H1 (cell line): ENCODE data around the gene CACNA1D. TPM values are rescaled to one million over a fixed set of nuclear protein-coding genes. Genes with fewer than 3 reads are reported as not detected.

Experiments
- CTCF ChIA-PET: fragments of 300-600 bp; sonication (Branson Sonifier 250); formaldehyde crosslinking; loops from one replicate; lab custom pipeline; 2021; ENCODE audit not compliant: partially characterized antibody; lab: Charles Lee
- POLR2A ChIA-PET: fragments of 300-600 bp; sonication (Branson Sonifier 250); formaldehyde crosslinking; loops from one replicate; lab custom pipeline; 2021; ENCODE audit warnings: inconsistent platforms; ENCODE audit not compliant: partially characterized antibody; lab: Charles Lee
- DNase-seq, 2 experiments: peaks; one replicate each; pipeline versions ENCODE4 v3.0.0 to v3.0.0-alpha.2; 2010 to 2022; ENCODE audit warnings: low spot score in 2 of 2, low read depth in 1 of 2, mixed read lengths in 1 of 2
- FAIRE-seq: peaks from 2 replicates; lab custom pipeline; 2011; peaks lifted over from hg19 to GRCh38; lab: Jason Lieb, UNC
- H2AFZ ChIP-seq: 2 replicates; pipeline ENCODE4 v1.8.1; 2012; ENCODE audit warnings: low read length, inconsistent platforms
- H2AK5ac ChIP-seq: 2 replicates; pipeline ENCODE4 v1.6.1; 2013; ENCODE audit warnings: low read depth, low read length
- H2BK120ac ChIP-seq: replicated peaks from 2 replicates; pipeline ENCODE3; 2013; ENCODE audit warnings: low read depth, low read length, inconsistent platforms
- H2BK12ac ChIP-seq: 2 replicates; pipeline ENCODE4 v1.6.1; 2013; ENCODE audit warnings: low read depth, low read length
- H2BK15ac ChIP-seq: 2 replicates; pipeline ENCODE4 v1.6.1; 2013; ENCODE audit warnings: low read length
- H2BK20ac ChIP-seq: 2 replicates; pipeline ENCODE4 v1.6.1; 2013; ENCODE audit warnings: low read length
- H2BK5ac ChIP-seq: 2 replicates; pipeline ENCODE4 v1.6.1; 2013; ENCODE audit warnings: low read depth, low read length
- H3K14ac ChIP-seq: 2 replicates; pipeline ENCODE4 v1.6.1; 2013; ENCODE audit warnings: inconsistent platforms; ENCODE audit not compliant: insufficient read length
- H3K18ac ChIP-seq: 2 replicates; pipeline ENCODE4 v1.6.1; 2013; ENCODE audit warnings: low read length; ENCODE audit errors: extremely low read depth
- H3K23ac ChIP-seq: 2 replicates; pipeline ENCODE4 v1.6.1; 2013; ENCODE audit warnings: inconsistent platforms; ENCODE audit not compliant: insufficient read length
- H3K23me2 ChIP-seq: 2 replicates; pipeline ENCODE4 v1.6.1; 2013; ENCODE audit warnings: low read depth, low read length
- H3K27ac ChIP-seq: 2 replicates; pipeline ENCODE4 v1.6.1; 2011; ENCODE audit warnings: low read depth, low read length, inconsistent platforms
- H3K27me3 ChIP-seq, 4 experiments: replicated peaks in 1 of 4; 1 replicate in 1 of 4; 2 replicates in 3 of 4; pipeline versions ENCODE4 v1.6.1 to v1.8.1; 2011 to 2013; ENCODE audit warnings: low read length in 3 of 4, mild to moderate bottlenecking in 3 of 4, inconsistent platforms in 2 of 4, mixed read lengths in 2 of 4, moderate library complexity in 1 of 4; ENCODE audit not compliant: control insufficient read depth in 3 of 4, insufficient read depth in 3 of 4; ENCODE audit errors: extremely low read depth in 1 of 4
- H3K36me3 ChIP-seq, 4 experiments: 2 replicates each; pipeline versions ENCODE4 v1.6.1 to v1.8.1; 2011 to 2013; ENCODE audit warnings: mild to moderate bottlenecking in 4 of 4, low read length in 3 of 4, moderate library complexity in 2 of 4, control low read depth in 1 of 4, inconsistent platforms in 1 of 4; ENCODE audit not compliant: insufficient read depth in 4 of 4, control insufficient read depth in 2 of 4
- H3K4ac ChIP-seq: replicated peaks from 2 replicates; pipeline ENCODE3; 2013; ENCODE audit warnings: low read length, low read depth, mixed read lengths, inconsistent platforms; ENCODE audit not compliant: insufficient read length
- H3K4me1 ChIP-seq, 4 experiments: replicated peaks in 1 of 4; 1 replicate in 1 of 4; 2 replicates in 3 of 4; pipeline versions ENCODE4 v1.6.1 to v1.8.1; 2011 to 2013; ENCODE audit warnings: low read length in 3 of 4, inconsistent platforms in 2 of 4, mixed read lengths in 1 of 4; ENCODE audit not compliant: insufficient read depth in 4 of 4, control insufficient read depth in 3 of 4
- H3K4me2 ChIP-seq, 2 experiments: 2 replicates each; pipeline versions ENCODE4 v1.6.1 to v1.8.1; 2011 to 2013; ENCODE audit warnings: low read depth in 2 of 2, low read length in 2 of 2, control low read depth in 1 of 2, inconsistent platforms in 1 of 2, mild to moderate bottlenecking in 1 of 2; ENCODE audit not compliant: insufficient read depth in 1 of 2
- H3K4me3 ChIP-seq, 4 experiments: fragments of 200-600, 300-600 bp in 1 of 4; sonication (generic), shearing (Covaris generic), sonication (Bioruptor Twin) in 1 of 4; 2 replicates each; pipeline versions ENCODE4 v1.5.1 to v1.8.1; 2011 to 2016; ENCODE audit warnings: low read length in 4 of 4, low read depth in 3 of 4, control low read depth in 2 of 4, inconsistent platforms in 2 of 4, mild to moderate bottlenecking in 2 of 4, mixed read lengths in 1 of 4, moderate library complexity in 1 of 4; ENCODE audit not compliant: insufficient read depth in 2 of 4; ENCODE audit errors: extremely low read depth in 1 of 4
- H3K56ac ChIP-seq: replicated peaks from 2 replicates; pipeline ENCODE3; 2013; ENCODE audit warnings: low read depth, mild to moderate bottlenecking, mixed read lengths, low read length, inconsistent platforms; ENCODE audit not compliant: insufficient read length
- H3K79me1 ChIP-seq: 2 replicates; pipeline ENCODE4 v1.6.1; 2013; ENCODE audit warnings: low read depth, low read length, control low read depth
- H3K79me2 ChIP-seq, 2 experiments: 2 replicates each; pipeline versions ENCODE4 v1.6.1 to v1.8.1; 2012 to 2013; ENCODE audit warnings: low read length in 2 of 2, mild to moderate bottlenecking in 2 of 2, inconsistent platforms in 1 of 2; ENCODE audit not compliant: insufficient read depth in 2 of 2, control insufficient read depth in 1 of 2
- H3K9ac ChIP-seq, 4 experiments: replicated peaks in 1 of 4; 1 replicate in 1 of 4; 2 replicates in 3 of 4; pipeline versions ENCODE4 v1.6.1 to v1.8.1; 2011 to 2013; ENCODE audit warnings: low read depth in 3 of 4, low read length in 3 of 4, control low read depth in 2 of 4, mild to moderate bottlenecking in 2 of 4, moderate library complexity in 2 of 4, inconsistent platforms in 1 of 4; ENCODE audit errors: extremely low read depth in 1 of 4
- H3K9me3 ChIP-seq, 2 experiments: 2 replicates each; pipeline versions ENCODE4 v1.6.1 to v1.8.1; 2012 to 2013; ENCODE audit warnings: mild to moderate bottlenecking in 2 of 2, moderate library complexity in 2 of 2, control low read depth in 1 of 2, inconsistent platforms in 1 of 2, low read depth in 1 of 2, low read length in 1 of 2, mixed read lengths in 1 of 2; ENCODE audit not compliant: insufficient read depth in 2 of 2
- H4K20me1 ChIP-seq, 2 experiments: replicated peaks in 1 of 2; 2 replicates each; pipeline versions ENCODE3 to v1.8.1; 2011 to 2013; ENCODE audit warnings: inconsistent platforms in 2 of 2, low read length in 2 of 2, mild to moderate bottlenecking in 1 of 2; ENCODE audit not compliant: insufficient read depth in 2 of 2, control insufficient read depth in 1 of 2
- H4K5ac ChIP-seq: 2 replicates; pipeline ENCODE4 v1.6.1; 2013; ENCODE audit warnings: low read length, low read depth, mixed read lengths, inconsistent platforms; ENCODE audit not compliant: insufficient read length
- H4K8ac ChIP-seq: 2 replicates; pipeline ENCODE4 v1.8.0; 2013; ENCODE audit warnings: mild to moderate bottlenecking, moderate library complexity, low read length, inconsistent platforms; ENCODE audit not compliant: insufficient read depth; ENCODE audit errors: extremely low read depth
- H4K91ac ChIP-seq: replicated peaks from 2 replicates; pipeline ENCODE3; 2013; ENCODE audit warnings: low read length, mixed read lengths, inconsistent platforms; ENCODE audit not compliant: insufficient read length
- BCL11A ChIP-seq, 2 experiments: IDR thresholded peaks; one replicate each; pipeline ENCODE4 v1.6.1; 2011; ENCODE audit warnings: low read depth in 2 of 2, low read length in 2 of 2, mild to moderate bottlenecking in 2 of 2
- CBX5 ChIP-seq: fragments of 300-800, 300-1000 bp; sonication (generic); IDR thresholded peaks from 2 replicates; pipeline ENCODE4 v1.7.1; 2016; ENCODE audit warnings: antibody characterized with exemption, low read length, low read depth
- CREB1 ChIP-seq: IDR thresholded peaks from 2 replicates; pipeline ENCODE4 v1.6.1; 2012; ENCODE audit warnings: inconsistent platforms
- CTBP2 ChIP-seq: IDR thresholded peaks from 2 replicates; pipeline ENCODE4 v1.7.0; 2011; ENCODE audit warnings: borderline replicate concordance, mild to moderate bottlenecking, moderate library complexity, mixed read lengths, low read length; ENCODE audit not compliant: insufficient read depth, insufficient read length
- EZH2 ChIP-seq: fragments of 200-600 bp; sonication (generic); IDR thresholded peaks from 2 replicates; pipeline ENCODE4 v1.7.1; 2012; ENCODE audit warnings: low read depth, mild to moderate bottlenecking, moderate library complexity, low read length, inconsistent platforms; ENCODE audit not compliant: severe bottlenecking
- HDAC2 ChIP-seq, 2 experiments: fragments of 300-600 bp in 1 of 2; sonication (generic) in 1 of 2; IDR thresholded peaks; 2 replicates each; pipeline ENCODE4 v1.6.1; 2011 to 2012; ENCODE audit warnings: low read depth in 2 of 2, low read length in 2 of 2, mild to moderate bottlenecking in 2 of 2, moderate library complexity in 2 of 2, borderline replicate concordance in 1 of 2, inconsistent platforms in 1 of 2
- SIX5 ChIP-seq: IDR thresholded peaks from 2 replicates; pipeline ENCODE4 v1.6.1; 2011; ENCODE audit warnings: mild to moderate bottlenecking, low read depth, low read length
- SP2 ChIP-seq: IDR thresholded peaks from 2 replicates; pipeline ENCODE4 v1.6.1; 2012; ENCODE audit warnings: mild to moderate bottlenecking, low read length, inconsistent platforms
- WGBS, 2 experiments: shearing (Covaris generic) in 1 of 2; methylation state at CpG; one replicate each; pipeline versions ENCODE4 v1.1.6 to v1.1.7; 2013 to 2015; ENCODE audit warnings: low lambda C conversion rate in 2 of 2, mixed read lengths in 2 of 2, inconsistent platforms in 1 of 2, low coverage in 1 of 2, missing lambda C conversion rate in 1 of 2; ENCODE audit not compliant: insufficient replicate concordance in 2 of 2, insufficient coverage in 1 of 2, insufficient read length in 1 of 2; ENCODE audit errors: extremely low coverage in 1 of 2, missing lambda C conversion rate in 1 of 2; 5-methylcytosine and 5-hydroxymethylcytosine counted together
- polyA plus RNA-seq, 7 experiments: library from polyadenylated mRNA; depleted of rRNA in 3 of 7; stranded (reverse) in 5 of 7; unstranded in 2 of 7; fragments of >200 nt in 5 of 7; fragments of 200-250 nt in 2 of 7; gene quantifications; 1 replicate in 5 of 7; 2 replicates in 1 of 7; 4 replicates in 1 of 7; pipeline versions ENCODE4 v1.2.1 to v1.2.3, GENCODE V29; 2011 to 2013; ENCODE audit warnings: missing spikeins in 2 of 7, mixed read lengths in 2 of 7
- total RNA-seq: library from RNA; stranded (reverse); fragmentation: NEBNext Ultra II Directional; extraction: Animal tissue kit (Norgen Biotek cat#: 25700); gene quantifications from 2 replicates; pipeline ENCODE4 v1.2.1, GENCODE V29; 2021

The CACNA1D gene
- total and polyA plus RNA-seq, 2 of the 8 experiments (the other 6 are each of a cell fraction or from before 2014, with no cell fraction given) = 2.0 to 2.9 TPM

GRCh38 chr3:53815067-53815466 lies 320.7 kb downstream of the CACNA1D start:
- H2BK20ac ChIP-seq = no peak overlapping the region
- H3K4me2 ChIP-seq = no peak overlapping the region
- no peak overlapping the region for H4K91ac ChIP-seq
- H3K79me2 ChIP-seq = no peaks in the 10 kb centered on the region
- H4K20me1 ChIP-seq = peaks cover 0 to 6% of the 10 kb centered on the region in 2 experiments
- no peaks in the 10 kb centered on the region for H3K9me3 ChIP-seq
- H2BK5ac ChIP-seq = no peak overlapping the region
- no peaks in the 10 kb centered on the region for H3K27me3 ChIP-seq
- WGBS, 2 experiments = 88% methylated on average over 4 of the region's 4 CpGs; no CpG with 5 or more reads in 1 of the 2 experiments
- no peak overlapping the region for H3K4ac ChIP-seq
- H3K4me3 ChIP-seq = no peak overlapping the region
- H2BK15ac ChIP-seq = no peak overlapping the region
- H2AK5ac ChIP-seq = no peak overlapping the region
- DNase-seq (no peak), FAIRE-seq (no peak)
- ChIA-PET POLR2A (no interaction called here), CTCF (interaction anchor here (1.4 kb wide), 1 partner anchor 9 kb away, joined by 3 read pairs; no protein-coding TSS in a partner anchor)
- H4K8ac ChIP-seq = no peak overlapping the region
- no peak overlapping the region for H3K56ac ChIP-seq
- H4K5ac ChIP-seq = no peak overlapping the region
- H3K79me1 ChIP-seq = no peaks in the 10 kb centered on the region
- H3K27ac ChIP-seq = no peak overlapping the region
- no peak overlapping the region for H3K9ac ChIP-seq
- no peak overlapping the region for H3K14ac ChIP-seq
- no peak overlapping the region for H2BK120ac ChIP-seq
- H2AFZ ChIP-seq = no peak overlapping the region
- peaks cover 6 to 13% (median 13%) of the 10 kb centered on the region in 4 experiments; a peak in 6 of 8 replicates for H3K36me3 ChIP-seq
- no peak overlapping the region for H2BK12ac ChIP-seq
- no peak overlapping the region for H3K18ac ChIP-seq
- no peak overlapping the region for H3K23ac ChIP-seq
- no peaks in the 10 kb centered on the region; a peak in 1 of 7 replicates for H3K4me1 ChIP-seq
- H3K23me2 ChIP-seq = no peaks in the 10 kb centered on the region
- TF ChIP-seq BCL11A (IDR thresholded peaks at IDR 0.05; ENCODE audit: low read depth in 2 of 2, low read length in 2 of 2) (no peak), EZH2 (no peak), CBX5 (no peak), SIX5 (no peak), HDAC2 (IDR thresholded peaks at IDR 0.05; ENCODE audit: borderline replicate concordance in 1 of 2, low read depth in 2 of 2, low read length in 2 of 2) (no peak), SP2 (no peak), CREB1 (no peak), CTBP2 (no peak)
